Stomach (tissue), 4 donors: Measurements from ENCODE around the gene DEPDC1B.

Experiments used
- CTCF ChIP-seq, 7 experiments: fragments of 450-650 bp in 4 of 7; fragments of 200-600 bp in 3 of 7; sonication (generic) in 3 of 7; IDR thresholded peaks; one replicate each; pipeline ENCODE4 v1.5.1; 2016 to 2019; ENCODE audit warnings: antibody characterized with exemption in 7 of 7, control low read depth in 2 of 7, mild to moderate bottlenecking in 1 of 7
- EP300 ChIP-seq: sonication (generic); formaldehyde crosslinking; IDR thresholded peaks from one replicate; pipeline ENCODE4 v1.6.1; 2017; ENCODE audit warnings: antibody characterized with exemption
- POLR2A ChIP-seq, 4 donors: fragments of 450-650 bp; IDR thresholded peaks; one replicate each; pipeline ENCODE4 v1.6.1; 2016; ENCODE audit warnings: antibody characterized with exemption in 4 of 4, control low read depth in 2 of 4, mild to moderate bottlenecking in 1 of 4, moderate library complexity in 1 of 4
- POLR2AphosphoS5 ChIP-seq, 3 donors: sonication (generic); formaldehyde crosslinking; IDR thresholded peaks; one replicate each; pipeline ENCODE4 v1.6.1; 2016; ENCODE audit warnings: antibody characterized with exemption in 3 of 3

DNA sequence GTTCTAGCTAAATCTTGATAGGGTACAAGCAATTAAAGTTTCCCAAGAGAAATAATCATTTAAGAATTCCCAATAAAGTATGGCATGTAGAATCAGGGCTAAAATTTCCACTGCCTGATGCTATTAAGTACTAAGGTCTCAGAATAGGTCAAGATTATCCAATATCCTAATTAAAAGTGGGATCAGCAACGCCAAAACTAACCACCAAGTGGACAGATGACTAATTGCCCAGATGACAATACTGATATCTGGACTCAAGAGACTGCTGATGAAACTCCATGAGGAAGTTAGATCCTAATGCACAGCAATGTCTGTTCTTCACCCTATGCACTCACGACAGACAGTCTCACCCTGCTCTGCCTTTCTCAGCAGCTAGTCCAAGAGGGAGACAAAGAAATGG lies 14.3 kb downstream of the DEPDC1B start:
- TF ChIP-seq CTCF (IDR thresholded peaks at IDR 0.05) (no peak), POLR2A (IDR thresholded peaks at IDR 0.05) (no peak), EP300 (no peak), POLR2AphosphoS5 (IDR thresholded peaks at IDR 0.05) (no peak)
